Omental fat pad (tissue), 4 donors: ENCODE measurements around the gene GIGYF2. TPM values are rescaled to one million over a fixed set of nuclear protein-coding genes. Genes with fewer than 3 reads are reported as not detected.

Experiments used
- ATAC-seq: fragments of 150-250 bp; one replicate; pipeline ENCODE4 v1.9.1; 2016; ENCODE audit warnings: mild to moderate bottlenecking, moderate library complexity; ENCODE audit not compliant: low FRiP score
- DNase-seq: peaks from one replicate; pipeline ENCODE4 v3.0.0-alpha.2; 2019; ENCODE audit warnings: low spot score
- total RNA-seq, 4 donors: library from RNA; depleted of rRNA; stranded (reverse); fragments of >200 nt; gene quantifications; one replicate each; pipeline ENCODE4 v1.1.0, GENCODE V29; 2016
- TF ChIP-seq, protein P1 (sequence below), 3 donors: fragments of 450-650 bp; IDR thresholded peaks; one replicate each; pipeline ENCODE4 v1.5.1; 2016 to 2017; ENCODE audit warnings: antibody characterized with exemption in 3 of 3, mild to moderate bottlenecking in 3 of 3, moderate library complexity in 2 of 3

Gene GIGYF2
- total RNA-seq, 4 donors from 2014 or later = 63.9 to 80.2 (median 72.2) TPM

DNA sequence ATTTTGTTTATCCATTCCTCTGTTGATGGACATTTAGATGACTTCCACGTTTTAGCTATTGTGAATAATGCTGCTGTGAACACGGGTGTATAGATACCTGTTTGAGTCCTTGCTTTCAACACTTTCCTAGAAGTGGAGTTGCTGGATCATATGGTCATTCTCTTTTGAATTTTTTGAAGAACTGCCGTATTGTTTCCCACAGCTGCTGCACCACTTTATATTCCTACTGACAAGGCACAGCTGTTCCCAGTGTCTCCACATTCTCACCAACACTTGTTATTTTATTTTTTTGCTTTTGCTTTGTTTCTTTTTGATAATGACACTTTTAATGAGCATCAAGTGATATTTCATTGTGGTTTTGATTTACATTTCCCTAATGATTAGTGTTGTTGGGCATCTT lies 120.6 kb downstream of the GIGYF2 start:
- ATAC-seq (no peak), DNase-seq (no peak)
- TF ChIP-seq, protein P1, sequence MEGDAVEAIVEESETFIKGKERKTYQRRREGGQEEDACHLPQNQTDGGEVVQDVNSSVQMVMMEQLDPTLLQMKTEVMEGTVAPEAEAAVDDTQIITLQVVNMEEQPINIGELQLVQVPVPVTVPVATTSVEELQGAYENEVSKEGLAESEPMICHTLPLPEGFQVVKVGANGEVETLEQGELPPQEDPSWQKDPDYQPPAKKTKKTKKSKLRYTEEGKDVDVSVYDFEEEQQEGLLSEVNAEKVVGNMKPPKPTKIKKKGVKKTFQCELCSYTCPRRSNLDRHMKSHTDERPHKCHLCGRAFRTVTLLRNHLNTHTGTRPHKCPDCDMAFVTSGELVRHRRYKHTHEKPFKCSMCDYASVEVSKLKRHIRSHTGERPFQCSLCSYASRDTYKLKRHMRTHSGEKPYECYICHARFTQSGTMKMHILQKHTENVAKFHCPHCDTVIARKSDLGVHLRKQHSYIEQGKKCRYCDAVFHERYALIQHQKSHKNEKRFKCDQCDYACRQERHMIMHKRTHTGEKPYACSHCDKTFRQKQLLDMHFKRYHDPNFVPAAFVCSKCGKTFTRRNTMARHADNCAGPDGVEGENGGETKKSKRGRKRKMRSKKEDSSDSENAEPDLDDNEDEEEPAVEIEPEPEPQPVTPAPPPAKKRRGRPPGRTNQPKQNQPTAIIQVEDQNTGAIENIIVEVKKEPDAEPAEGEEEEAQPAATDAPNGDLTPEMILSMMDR (IDR thresholded peaks at IDR 0.05) = no peak

DNA sequence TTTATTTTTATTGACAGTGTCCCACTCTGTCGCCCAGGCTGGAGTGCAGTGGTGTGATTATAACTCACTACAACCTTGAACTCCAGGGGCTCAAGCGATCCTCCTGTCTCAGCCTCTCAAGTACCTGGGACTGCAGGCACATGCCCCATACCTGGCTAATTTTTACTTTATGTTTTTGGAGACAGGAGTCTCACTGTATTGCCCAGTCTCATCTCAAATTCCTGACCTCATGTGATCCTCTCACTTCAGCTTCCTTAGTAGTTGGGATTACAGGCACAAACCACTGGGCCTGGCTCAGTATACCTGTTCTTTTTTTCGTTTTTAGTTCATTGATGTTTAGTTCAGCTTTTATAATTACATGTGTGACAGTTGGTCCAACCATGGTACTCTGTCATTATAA lies 132.9 kb downstream of the GIGYF2 start:
- TF ChIP-seq, protein P1 (IDR thresholded peaks at IDR 0.05) = no peak

GRCh38 chr2:232831496-232831895 lies 134.4 kb downstream of the GIGYF2 start:
- TF ChIP-seq, protein P1 (IDR thresholded peaks at IDR 0.05) = no peak
- DNase-seq (no peak), ATAC-seq (no peak)

More for the DNA sequence above, 132.9 kb downstream of the GIGYF2 start:
- ATAC-seq (no peak), DNase-seq (no peak)

GRCh38 chr2:232833830-232834229 lies 136.7 kb downstream of the GIGYF2 start:
- no peak for ATAC-seq
- no peak for DNase-seq
- TF ChIP-seq, protein P1 (IDR thresholded peaks at IDR 0.05) = no peak

DNA sequence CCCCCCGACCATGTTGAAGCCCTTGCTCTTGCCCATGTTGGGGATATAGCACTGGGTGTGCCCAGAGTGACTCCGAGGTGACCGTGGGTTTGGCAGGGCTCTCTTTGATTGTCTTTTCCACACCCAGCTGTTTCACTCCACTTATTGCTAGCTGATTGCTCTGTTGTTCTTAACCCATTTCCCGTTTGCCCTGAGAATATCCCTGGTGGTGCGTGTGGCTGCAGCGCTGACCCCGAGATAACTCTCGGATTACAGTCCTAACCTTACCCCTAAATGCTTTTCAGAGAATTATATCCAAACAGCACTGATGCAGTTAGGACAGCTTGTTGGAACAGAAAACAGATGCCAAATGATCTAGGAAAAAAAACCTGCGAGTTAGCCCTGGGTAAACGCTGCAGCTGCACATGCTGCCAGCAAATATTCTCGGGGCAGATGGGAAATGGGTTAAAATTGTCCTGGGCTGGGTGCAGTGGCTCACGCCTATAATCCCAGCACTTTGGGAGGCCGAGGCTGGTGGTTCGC lies 138.6 kb downstream of the GIGYF2 start:
- DNase-seq = no peak
- no peak for ATAC-seq
- TF ChIP-seq, protein P1 (IDR thresholded peaks at IDR 0.05) = no peak

DNA sequence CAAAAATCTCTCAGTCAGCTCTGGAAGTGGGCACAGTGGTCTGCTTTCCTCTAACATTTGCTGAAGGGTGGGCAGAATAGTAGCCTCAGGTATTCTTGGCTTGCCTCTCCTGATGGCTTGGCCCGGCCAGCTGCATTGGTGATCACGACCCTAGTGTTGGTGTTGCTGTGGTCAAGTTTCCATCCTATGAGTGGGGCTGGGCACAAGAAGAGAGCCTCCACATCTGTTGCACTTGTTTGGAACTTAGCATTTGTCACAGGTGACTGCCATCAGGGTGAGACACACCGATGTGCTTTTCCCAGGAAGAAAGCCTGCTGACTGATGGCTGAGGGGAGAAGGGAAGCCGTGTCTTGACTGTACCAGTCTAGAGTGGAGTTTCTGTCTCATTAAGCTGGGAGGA lies 139.8 kb downstream of the GIGYF2 start:
- ATAC-seq (no peak), DNase-seq (no peak)
- TF ChIP-seq, protein P1 (IDR thresholded peaks at IDR 0.05) = no peak

DNA sequence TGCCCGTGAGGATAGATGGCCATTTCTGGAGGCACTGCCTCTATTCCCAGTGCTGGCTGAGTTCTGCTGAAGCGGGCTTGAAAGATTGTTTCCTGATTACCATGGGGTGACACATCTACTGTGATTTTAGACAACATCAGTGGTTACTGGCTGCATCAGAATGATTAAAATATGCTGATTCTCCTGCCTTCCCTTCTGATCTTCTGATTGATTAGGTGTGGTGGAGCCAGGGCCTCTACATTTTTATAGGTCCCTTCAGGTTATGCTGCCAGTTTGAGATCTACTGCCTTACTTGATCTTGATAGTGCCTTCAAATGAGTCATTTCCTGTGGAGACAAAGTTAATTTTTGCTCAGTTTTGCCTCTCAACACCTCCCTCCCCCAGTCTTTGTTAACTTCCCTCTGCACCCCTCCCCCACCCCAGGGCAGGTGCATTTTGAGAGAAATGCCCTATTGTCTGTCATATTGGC lies 141.3 kb downstream of the GIGYF2 start:
- DNase-seq = no peak
- TF ChIP-seq, protein P1 (IDR thresholded peaks at IDR 0.05) = no peak
- ATAC-seq = no peak
